Chondrocyte (in vitro differentiated cells): ENCODE measurements around the gene CCDC6. TPM values are rescaled to one million over a fixed set of nuclear protein-coding genes. Genes with fewer than 3 reads are reported as not detected.

ENCODE experiments used
- DNase-seq: peaks from one replicate; pipeline ENCODE4 v3.0.0; 2021; ENCODE audit warnings: mixed read lengths, low spot score
- H3K27ac Mint-ChIP-seq: one replicate; pipeline ENCODE4 v1.8.0; 2021; ENCODE audit warnings: mild to moderate bottlenecking, moderate library complexity, mixed read lengths; ENCODE audit not compliant: unreplicated experiment
- H3K27me3 Mint-ChIP-seq: 2 replicates; pipeline ENCODE4 v1.8.0; 2021; ENCODE audit warnings: low read depth, mixed read lengths
- H3K36me3 Mint-ChIP-seq: 2 replicates; pipeline ENCODE4 v1.8.0; 2021; ENCODE audit warnings: low read depth, mixed read lengths
- H3K4me1 Mint-ChIP-seq: 2 replicates; pipeline ENCODE4 v1.8.0; 2021; ENCODE audit warnings: low read depth, mild to moderate bottlenecking, mixed read lengths
- H3K4me3 Mint-ChIP-seq: one replicate; pipeline ENCODE4 v1.8.0; 2021; ENCODE audit warnings: mild to moderate bottlenecking, moderate library complexity, mixed read lengths; ENCODE audit not compliant: unreplicated experiment
- H3K9me3 Mint-ChIP-seq: 2 replicates; pipeline ENCODE4 v1.8.0; 2021; ENCODE audit warnings: low read depth, mixed read lengths
- CTCF ChIP-seq: fragments of 200-600 bp; sonication (generic); IDR thresholded peaks from 2 replicates; pipeline ENCODE4 v1.5.0; 2021; ENCODE audit warnings: antibody characterized with exemption, mild to moderate bottlenecking, moderate library complexity
- total RNA-seq: library from RNA; stranded (reverse); gene quantifications from 3 replicates; pipeline ENCODE4 v1.2.1, GENCODE V29; 2021

CCDC6 gene
- total RNA-seq, 1 donor from 2014 or later, result 59.3 TPM

GRCh38 chr10:59770689-59771088 is 135.7 kb downstream of the CCDC6 start:
- H3K36me3 Mint-ChIP-seq, result no peaks in the 10 kb centered on the region
- no peak overlapping the region for H3K4me3 Mint-ChIP-seq
- no peaks in the 10 kb centered on the region for H3K4me1 Mint-ChIP-seq
- no peak for TF ChIP-seq CTCF
- H3K27me3 Mint-ChIP-seq, result peaks cover 1% of the 10 kb centered on the region
- H3K27ac Mint-ChIP-seq, result no peak overlapping the region
- no peak for DNase-seq
- H3K9me3 Mint-ChIP-seq, result no peaks in the 10 kb centered on the region

GRCh38 chr10:59762505-59762904 is 143.9 kb downstream of the CCDC6 start:
- no peak for TF ChIP-seq CTCF
- Mint-ChIP-seq H3K27me3 (peaks cover 3% of the 10 kb centered on the region), H3K27ac (no peak overlapping the region), H3K4me3 (no peak overlapping the region), H3K36me3 (no peaks in the 10 kb centered on the region), H3K4me1 (peaks cover 5% of the 10 kb centered on the region), H3K9me3 (peaks cover 2% of the 10 kb centered on the region)
- no peak for DNase-seq

- Mint-ChIP-seq H3K4me3 (no peak overlapping the region), H3K36me3 (no peaks in the 10 kb centered on the region), H3K4me1 (peaks cover 5% of the 10 kb centered on the region), H3K9me3 (peaks cover 2% of the 10 kb centered on the region), H3K27me3 (peaks cover 6% of the 10 kb centered on the region), H3K27ac (no peak overlapping the region)
- no peak for DNase-seq
- TF ChIP-seq CTCF, result no peak
Observed at GRCh38 chr10:59757966-59758365, 148.4 kb downstream of the CCDC6 start.

- no peak for DNase-seq
- Mint-ChIP-seq H3K9me3 (peaks cover 2% of the 10 kb centered on the region), H3K27me3 (peaks cover 29% of the 10 kb centered on the region), H3K36me3 (no peaks in the 10 kb centered on the region), H3K27ac (no peak overlapping the region), H3K4me1 (peaks cover 5% of the 10 kb centered on the region), H3K4me3 (no peak overlapping the region)
- TF ChIP-seq CTCF, result no peak
Observed at GRCh38 chr10:59754951-59755350, 151.4 kb downstream of the CCDC6 start.

- no peak within 1 kb of the TSS for H3K27ac Mint-ChIP-seq
- no peaks in the 10 kb centered on the region for H3K9me3 Mint-ChIP-seq
Observed at GRCh38 chr10:59753267-59753666, 153.1 kb downstream of the CCDC6 start, which contains the start of gene MRLN. MRLN (minus strand) TSS chr10:59753455.

More at GRCh38 chr10:59753267-59753666, 153.1 kb downstream of the CCDC6 start, which contains the start of gene MRLN:
- Mint-ChIP-seq H3K4me1 (peaks cover 5% of the 10 kb centered on the region), H3K4me3 (no peak within 1 kb of the TSS), H3K27me3 (peaks cover 29% of the 10 kb centered on the region), H3K36me3 (no peaks in the 10 kb centered on the region)
- no peak for DNase-seq
- no peak for TF ChIP-seq CTCF
